HG02840 (cell line): ENCODE results near the gene GET4.
"Not testable (repeated sequence)": the region's sequence is repeated elsewhere in the genome, so short reads cannot be mapped to it uniquely, and the experiment has no call there.

Source experiments
- ATAC-seq: cut with Tn5 transposase; IDR thresholded peaks from one replicate; pipeline ENCODE4 v1.9.1; 2021; ENCODE audit warnings: mild to moderate bottlenecking, moderate library complexity, moderate number of reproducible peaks; ENCODE audit not compliant: unreplicated experiment, low FRiP score

Gene GET4

GRCh38 chr7:923108-924041 lies 47.0 kb downstream of the GET4 start:
- ATAC-seq = peak; percentile 81

- ATAC-seq = not testable (repeated sequence)
Observed at GRCh38 chr7:924042-924441, 47.7 kb downstream of the GET4 start.

GRCh38 chr7:924541-925231 lies 48.3 kb downstream of the GET4 start:
- ATAC-seq = no peak

- no peak for ATAC-seq
Observed at GRCh38 chr7:925601-926000, 49.2 kb downstream of the GET4 start.

GRCh38 chr7:926061-927030 lies 50.0 kb downstream of the GET4 start:
- no peak for ATAC-seq

- no peak for ATAC-seq
Observed at GRCh38 chr7:927031-927671, 50.8 kb downstream of the GET4 start.

GRCh38 chr7:929311-929711 lies 53.0 kb downstream of the GET4 start:
- ATAC-seq = no peak

GRCh38 chr7:930975-931758 lies 54.8 kb downstream of the GET4 start:
- no peak for ATAC-seq

- no peak for ATAC-seq
Observed at GRCh38 chr7:931871-932650, 55.7 kb downstream of the GET4 start.

GRCh38 chr7:932651-932975 lies 56.3 kb downstream of the GET4 start:
- no peak for ATAC-seq

GRCh38 chr7:934469-935163 lies 58.3 kb downstream of the GET4 start:
- no peak for ATAC-seq

GRCh38 chr7:935164-935873 lies 59.0 kb downstream of the GET4 start:
- ATAC-seq = no peak

GRCh38 chr7:935874-936385 lies 59.6 kb downstream of the GET4 start:
- ATAC-seq = no peak

GRCh38 chr7:936386-937054 lies 60.2 kb downstream of the GET4 start:
- ATAC-seq = peak; percentile 79

GRCh38 chr7:937856-938484 lies 61.6 kb downstream of the GET4 start:
- ATAC-seq = no peak

GRCh38 chr7:938546-939185 lies 62.3 kb downstream of the GET4 start:
- no peak for ATAC-seq
